ENCODE data around the gene MAP3K5.
"Not testable (repeated sequence)": the region's sequence is repeated elsewhere in the genome, so short reads cannot be mapped to it uniquely, and the experiment has no call there.

Gene MAP3K5

GRCh38 chr6:136792410-136793262 lies at the start of gene MAP3K5:
MAP3K5 (minus strand) TSS chr6:136792477; CDS start chr6:136792157, 320 bp downstream.
- peak; percentile 73 for DNase-seq (ENCODE audit: low spot score)

- no peak for DNase-seq (ENCODE audit: low spot score)
Measured at GRCh38 chr6:136840276-136841001, 48.2 kb upstream of the MAP3K5 start.

- no peak for DNase-seq (ENCODE audit: low spot score)
Measured at GRCh38 chr6:136831873-136832562, 39.7 kb upstream of the MAP3K5 start.

- DNase-seq (ENCODE audit: low spot score): no peak
Measured at GRCh38 chr6:136826216-136826615, 33.9 kb upstream of the MAP3K5 start.

GRCh38 chr6:136823128-136823660 lies 30.9 kb upstream of the MAP3K5 start:
- no peak for DNase-seq (ENCODE audit: low spot score)

GRCh38 chr6:136822376-136823127 lies 30.3 kb upstream of the MAP3K5 start, which contains the start of gene PEX7:
PEX7 (plus strand) TSS chr6:136822592; CDS start chr6:136822666, 74 bp downstream.
- peak; percentile 86 for DNase-seq (ENCODE audit: low spot score)

GRCh38 chr6:136822046-136822375 lies 29.7 kb upstream of the MAP3K5 start:
- DNase-seq (ENCODE audit: low spot score): peak; percentile 14

- no peak for DNase-seq (ENCODE audit: low spot score)
Measured at GRCh38 chr6:136820561-136820960, 28.3 kb upstream of the MAP3K5 start.

GRCh38 chr6:136816656-136817055 lies 24.4 kb upstream of the MAP3K5 start:
- no peak for DNase-seq (ENCODE audit: low spot score)

GRCh38 chr6:136815608-136816007 lies 23.3 kb upstream of the MAP3K5 start:
- not testable (repeated sequence) for DNase-seq (ENCODE audit: low spot score)

- DNase-seq (ENCODE audit: low spot score): no peak
Measured at GRCh38 chr6:136812174-136812573, 19.9 kb upstream of the MAP3K5 start.

GRCh38 chr6:136811272-136811671 lies 19.0 kb upstream of the MAP3K5 start:
- DNase-seq (ENCODE audit: low spot score): no peak

GRCh38 chr6:136809091-136809860 lies 17.0 kb upstream of the MAP3K5 start:
- no peak for DNase-seq (ENCODE audit: low spot score)

GRCh38 chr6:136803608-136804007 lies 11.3 kb upstream of the MAP3K5 start:
- no peak for DNase-seq (ENCODE audit: low spot score)

- no peak for DNase-seq (ENCODE audit: low spot score)
Measured at GRCh38 chr6:136801581-136801980, 9.3 kb upstream of the MAP3K5 start.

- no peak for DNase-seq (ENCODE audit: low spot score)
Measured at GRCh38 chr6:136798044-136798443, 5.8 kb upstream of the MAP3K5 start.

GRCh38 chr6:136795996-136796395 lies 3.7 kb upstream of the MAP3K5 start:
- DNase-seq (ENCODE audit: low spot score): no peak

- no peak for DNase-seq (ENCODE audit: low spot score)
Measured at GRCh38 chr6:136795386-136795785, 3.1 kb upstream of the MAP3K5 start.

GRCh38 chr6:136793363-136793762 lies 1.1 kb upstream of the MAP3K5 start:
- no peak for DNase-seq (ENCODE audit: low spot score)

GRCh38 chr6:136792095-136792409 lies 225 bp downstream of the MAP3K5 start:
- peak; percentile 61 for DNase-seq (ENCODE audit: low spot score)
